MG63 (cell line): ENCODE results near the gene TMEM176B. TPM values are rescaled to one million over a fixed set of nuclear protein-coding genes. Genes with fewer than 3 reads are reported as not detected.

Experiments
- DNase-seq: peaks from one replicate; pipeline ENCODE4 v3.0.0-alpha.2; 2020
- H3K27me3 ChIP-seq: fragments of 250-450 bp; sonication (Bioruptor Pico); 2 replicates; pipeline ENCODE4 v1.5.1; 2020; ENCODE audit warnings: mild to moderate bottlenecking, moderate library complexity
- H3K36me3 ChIP-seq: fragments of 250-450 bp; sonication (Bioruptor Pico); 2 replicates; pipeline ENCODE4 v1.5.1; 2020; ENCODE audit warnings: mild to moderate bottlenecking, moderate library complexity
- H3K4me3 ChIP-seq: fragments of 250-450 bp; sonication (Bioruptor Pico); 2 replicates; pipeline ENCODE4 v1.5.1; 2020; ENCODE audit warnings: mild to moderate bottlenecking, moderate library complexity
- H3K9me3 ChIP-seq: fragments of 250-450 bp; sonication (Bioruptor Pico); 2 replicates; pipeline ENCODE4 v1.5.1; 2020; ENCODE audit warnings: mild to moderate bottlenecking, moderate library complexity
- total RNA-seq: library from RNA; depleted of rRNA; stranded (reverse); fragments of >200 nt; shearing (Covaris generic); gene quantifications from 2 replicates; pipeline ENCODE4 v1.2.3, GENCODE V29; 2014; ENCODE audit warnings: low replicate concordance

Gene TMEM176B
- total RNA-seq, 1 experiment from 2014 or later, result 0.23 TPM

DNA sequence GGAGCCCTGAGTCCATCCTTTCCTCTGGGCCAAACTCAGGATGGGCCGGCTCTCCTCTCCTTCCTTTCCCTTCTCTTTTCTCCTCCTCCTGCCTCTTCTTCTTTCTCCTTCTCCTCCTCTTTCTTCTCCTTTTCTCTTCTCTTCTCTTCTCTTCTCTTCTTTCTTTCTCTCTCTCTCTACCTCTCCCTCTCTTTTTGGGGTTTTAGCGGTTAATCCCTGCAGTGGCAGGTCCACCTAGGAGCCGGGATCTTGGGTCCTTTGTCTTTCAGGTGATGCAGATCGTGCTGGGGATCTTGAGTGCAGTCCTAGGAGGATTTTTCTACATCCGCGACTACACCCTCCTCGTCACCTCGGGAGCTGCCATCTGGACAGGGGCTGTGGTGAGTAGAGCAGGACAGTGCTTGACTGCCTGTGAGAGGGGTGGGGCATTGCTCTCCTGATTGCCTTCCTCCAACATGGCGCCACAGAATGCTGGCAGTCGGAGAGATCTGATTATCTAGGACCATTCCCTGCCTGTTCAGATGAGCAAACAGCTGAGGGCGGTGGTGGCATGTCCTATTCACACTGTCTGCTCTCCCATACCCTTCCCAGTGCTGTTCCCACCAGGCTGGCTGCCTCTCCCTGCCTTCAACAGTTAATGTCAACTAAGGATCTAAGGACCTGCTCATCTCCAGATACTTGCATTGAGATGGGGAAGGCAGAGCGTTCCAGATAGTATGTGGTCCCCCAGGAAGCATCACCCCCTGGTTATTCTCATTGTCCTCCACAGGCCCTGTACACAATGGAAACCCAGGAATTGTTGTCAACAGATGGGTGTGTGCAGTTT is 2.0 kb upstream of the TMEM176B start:
- H3K4me3 ChIP-seq, result no peak overlapping the region
- no peak for DNase-seq
- no peaks in the 10 kb centered on the region for H3K36me3 ChIP-seq
- H3K27me3 ChIP-seq, result no peaks in the 10 kb centered on the region
- no peaks in the 10 kb centered on the region for H3K9me3 ChIP-seq

DNA sequence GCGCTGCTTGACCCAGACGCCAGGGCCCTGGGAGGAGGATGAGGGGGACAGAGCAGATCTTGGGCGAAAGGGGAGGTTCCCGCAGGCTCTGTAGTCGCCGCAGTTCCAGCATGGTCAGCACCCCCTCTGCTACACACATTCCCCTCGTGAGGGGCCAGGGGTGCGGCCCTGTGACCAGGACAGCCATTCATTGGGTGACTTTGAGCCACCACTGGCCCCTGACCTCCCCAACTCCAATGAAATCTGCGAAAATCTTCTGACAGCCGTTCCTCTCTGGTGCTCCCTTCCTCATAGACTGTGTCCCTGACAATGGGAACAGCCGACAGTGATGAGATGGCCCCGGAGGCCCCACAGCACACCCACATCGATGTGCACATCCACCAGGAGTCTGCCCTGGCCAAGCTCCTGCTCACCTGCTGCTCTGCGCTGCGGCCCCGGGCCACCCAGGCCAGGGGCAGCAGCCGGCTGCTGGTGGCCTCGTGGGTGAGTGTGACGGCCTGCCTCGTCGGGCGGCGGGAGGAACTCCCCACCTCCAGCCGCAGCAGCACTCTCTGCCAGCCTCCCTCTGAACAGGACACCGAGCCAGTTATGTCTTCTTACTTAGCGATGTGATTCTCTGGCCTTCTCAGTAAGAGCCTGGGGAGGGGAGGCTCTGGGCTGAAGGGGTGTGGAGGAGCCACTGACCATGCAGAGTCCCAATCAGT is 1.2 kb upstream of the TMEM176B start:
- no peaks in the 10 kb centered on the region for H3K36me3 ChIP-seq
- no peaks in the 10 kb centered on the region for H3K27me3 ChIP-seq
- no peaks in the 10 kb centered on the region for H3K9me3 ChIP-seq
- H3K4me3 ChIP-seq, result no peak overlapping the region
- DNase-seq, result no peak

DNA sequence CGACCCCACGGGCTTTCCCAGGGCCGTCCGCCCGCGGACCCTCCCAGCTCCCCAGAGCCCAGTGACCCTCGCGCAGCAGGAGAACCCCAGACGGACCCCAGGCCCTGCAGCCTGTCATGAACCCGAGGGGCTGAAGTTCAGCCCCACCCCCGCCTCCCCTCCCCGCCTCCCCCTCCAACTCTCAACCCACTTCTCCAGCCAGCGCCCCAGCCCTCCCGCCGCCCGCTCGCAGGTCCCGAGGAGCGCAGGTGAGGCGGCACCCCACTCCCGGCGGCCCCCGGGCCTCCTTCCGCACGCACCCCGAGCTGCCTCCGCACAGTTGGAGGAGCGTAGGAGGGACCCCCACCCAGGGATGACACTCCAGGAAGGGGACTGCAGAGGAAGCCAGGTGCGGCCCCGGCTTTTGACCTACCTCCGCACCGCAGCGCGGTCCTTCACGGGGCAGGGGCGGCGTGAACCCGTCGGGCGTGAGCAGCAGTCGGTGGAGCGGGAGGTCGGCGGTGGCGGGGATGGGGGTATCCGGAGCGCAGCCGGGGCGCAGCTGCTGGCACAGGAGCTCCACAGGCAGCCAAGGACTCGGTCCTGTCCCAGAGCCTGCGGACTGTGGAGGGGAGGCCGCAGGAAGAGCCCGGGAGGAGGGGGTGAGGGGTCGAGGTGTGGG is 547 bp upstream of the TMEM176B start, which contains the start of gene TMEM176A:
TSS of gene TMEM176A (plus strand) at position 189 of the 661 bp plus-strand sequence. CDS start 782 bp downstream, outside the sequence.
- H3K27me3 ChIP-seq, result no peaks in the 10 kb centered on the region
- H3K36me3 ChIP-seq, result no peaks in the 10 kb centered on the region
- no peaks in the 10 kb centered on the region for H3K9me3 ChIP-seq
- no peak for DNase-seq
- no peak within 1 kb of the TSS for H3K4me3 ChIP-seq

DNA sequence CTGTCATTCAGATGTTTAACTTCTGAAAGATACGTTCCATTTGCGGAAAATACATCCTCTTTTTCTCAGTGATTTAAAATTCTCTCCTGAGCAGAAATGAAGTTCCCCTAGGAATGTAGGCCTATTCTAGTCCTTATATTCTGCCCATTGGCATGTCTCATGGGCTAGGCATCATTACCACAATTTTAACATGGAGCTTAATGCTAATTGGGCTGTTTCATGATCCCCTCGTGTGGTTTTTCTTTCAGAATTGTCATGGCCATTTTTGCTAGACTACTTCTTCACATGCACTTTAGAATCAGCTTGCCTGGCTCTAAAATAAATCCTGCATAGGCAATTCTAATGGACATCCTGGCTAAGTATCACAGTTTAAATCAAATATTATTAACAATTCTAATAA is 1.0 kb downstream of the TMEM176B start:
- no peak for DNase-seq
- no peaks in the 10 kb centered on the region for H3K9me3 ChIP-seq
- H3K36me3 ChIP-seq, result no peaks in the 10 kb centered on the region
- H3K4me3 ChIP-seq, result no peak overlapping the region
- H3K27me3 ChIP-seq, result no peaks in the 10 kb centered on the region

DNA sequence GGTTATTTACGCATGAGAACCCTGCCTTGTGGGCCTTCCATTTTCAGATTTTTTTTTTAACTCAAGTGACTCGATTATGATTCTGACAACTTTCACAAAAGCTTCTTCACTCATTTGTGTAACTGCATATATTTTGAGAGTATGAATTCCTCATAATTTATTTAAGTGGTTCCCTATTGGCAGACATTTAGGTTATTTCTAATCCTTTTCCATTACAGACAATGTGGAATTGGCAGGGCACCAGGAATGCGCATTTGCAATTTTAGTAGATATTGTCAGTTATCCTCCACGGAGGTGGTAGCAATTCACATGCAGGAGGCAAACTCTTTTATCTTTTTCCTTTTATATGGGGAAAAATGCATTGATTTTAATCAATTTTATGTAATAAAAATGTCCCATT is 2.5 kb downstream of the TMEM176B start:
- DNase-seq, result no peak
- Histone ChIP-seq H3K9me3 (no peaks in the 10 kb centered on the region), H3K27me3 (no peaks in the 10 kb centered on the region)

DNA sequence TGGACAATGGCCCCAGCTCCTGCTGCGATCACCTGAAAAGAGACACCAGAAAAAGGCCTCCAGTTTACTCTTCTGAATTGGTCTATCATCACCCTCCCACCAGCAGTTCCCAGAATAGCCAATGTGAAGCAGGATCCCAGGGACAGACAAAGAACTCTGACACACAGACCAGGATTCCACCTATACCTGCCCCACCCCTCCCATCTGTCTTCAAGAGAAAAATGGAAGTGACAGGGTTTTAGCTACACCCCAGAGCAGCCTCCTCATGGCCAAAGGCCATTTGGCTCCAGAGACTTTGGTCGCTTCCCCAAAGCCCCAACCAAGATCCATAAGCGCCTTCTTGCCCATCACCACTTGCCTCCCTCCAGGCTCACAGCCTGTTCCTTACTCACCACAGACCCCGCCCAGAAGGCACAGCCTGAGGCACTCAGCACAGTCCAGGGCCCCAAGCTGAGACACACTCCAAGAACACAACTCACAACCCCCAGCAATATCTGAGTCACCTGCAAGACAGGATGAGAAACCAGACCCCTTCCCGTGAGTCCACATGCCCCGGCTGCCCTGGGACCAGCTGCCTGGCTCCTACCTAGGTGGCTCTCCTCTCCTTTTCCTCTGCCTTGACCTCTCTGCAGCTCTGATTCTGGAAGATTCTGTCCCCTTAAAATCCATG is 6.5 kb downstream of the TMEM176B start:
- Histone ChIP-seq H3K9me3 (no peaks in the 10 kb centered on the region), H3K27me3 (no peaks in the 10 kb centered on the region), H3K4me3 (no peak overlapping the region), H3K36me3 (no peaks in the 10 kb centered on the region)
- DNase-seq, result peak; percentile 37

More for the DNA sequence above, 2.5 kb downstream of the TMEM176B start:
- no peak overlapping the region for H3K4me3 ChIP-seq
- no peaks in the 10 kb centered on the region for H3K36me3 ChIP-seq

DNA sequence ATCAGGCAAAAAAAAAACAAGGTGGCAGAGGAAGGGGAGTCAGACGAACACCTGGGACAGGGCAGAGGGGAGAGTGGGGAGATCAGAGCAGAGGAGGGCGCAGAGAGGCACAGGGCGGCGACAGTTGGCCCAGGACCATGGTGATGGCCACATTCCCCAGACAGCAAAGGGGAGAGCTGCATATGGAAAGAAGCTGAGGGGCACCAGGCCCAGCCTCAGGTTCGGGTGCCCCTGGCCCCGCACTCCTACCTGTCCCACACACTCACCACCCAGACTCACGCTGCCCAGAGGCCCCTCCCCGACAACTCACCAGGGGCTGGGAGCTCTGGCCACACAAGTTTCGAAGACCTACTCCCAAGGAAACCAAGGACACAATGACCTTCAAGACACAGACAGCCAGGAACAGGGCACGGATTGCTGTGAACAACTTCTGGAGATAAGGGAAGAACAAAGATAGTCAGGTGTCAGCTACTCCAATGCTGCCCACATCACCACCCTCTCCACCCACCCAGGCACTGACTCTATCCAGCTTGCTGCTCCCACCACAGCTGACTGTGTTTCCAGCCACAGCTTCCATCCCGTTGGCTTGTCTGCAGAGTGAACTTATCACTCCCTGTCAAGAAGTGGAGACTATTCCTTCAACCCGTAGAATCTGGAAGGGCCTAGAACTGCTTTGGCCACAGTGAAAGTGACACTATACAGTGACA is 8.3 kb downstream of the TMEM176B start:
- Histone ChIP-seq H3K36me3 (no peaks in the 10 kb centered on the region), H3K9me3 (no peaks in the 10 kb centered on the region), H3K4me3 (no peak overlapping the region), H3K27me3 (no peaks in the 10 kb centered on the region)
- DNase-seq, result no peak

DNA sequence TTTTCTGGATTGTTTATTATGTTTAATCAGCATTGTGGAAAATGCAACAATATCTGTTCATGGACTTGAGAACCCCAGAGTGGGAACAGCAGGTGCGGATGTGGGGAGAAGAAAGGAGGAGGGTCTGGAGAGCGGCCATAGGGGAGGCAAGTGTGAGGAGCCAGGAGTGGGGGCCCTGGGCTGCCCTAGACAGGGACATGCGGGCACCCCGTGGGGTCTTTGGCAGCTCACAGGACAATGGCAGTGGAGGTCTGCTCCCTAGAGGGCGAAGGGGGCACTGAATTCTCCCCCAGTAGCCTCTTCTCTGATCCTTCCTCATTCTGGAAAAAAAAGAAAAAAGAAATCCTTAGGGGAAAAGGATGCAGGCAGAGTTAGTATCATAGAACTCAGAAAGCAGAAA is 8.9 kb downstream of the TMEM176B start:
- Histone ChIP-seq H3K4me3 (no peak overlapping the region), H3K27me3 (no peaks in the 10 kb centered on the region), H3K36me3 (no peaks in the 10 kb centered on the region), H3K9me3 (no peaks in the 10 kb centered on the region)
- no peak for DNase-seq

DNA sequence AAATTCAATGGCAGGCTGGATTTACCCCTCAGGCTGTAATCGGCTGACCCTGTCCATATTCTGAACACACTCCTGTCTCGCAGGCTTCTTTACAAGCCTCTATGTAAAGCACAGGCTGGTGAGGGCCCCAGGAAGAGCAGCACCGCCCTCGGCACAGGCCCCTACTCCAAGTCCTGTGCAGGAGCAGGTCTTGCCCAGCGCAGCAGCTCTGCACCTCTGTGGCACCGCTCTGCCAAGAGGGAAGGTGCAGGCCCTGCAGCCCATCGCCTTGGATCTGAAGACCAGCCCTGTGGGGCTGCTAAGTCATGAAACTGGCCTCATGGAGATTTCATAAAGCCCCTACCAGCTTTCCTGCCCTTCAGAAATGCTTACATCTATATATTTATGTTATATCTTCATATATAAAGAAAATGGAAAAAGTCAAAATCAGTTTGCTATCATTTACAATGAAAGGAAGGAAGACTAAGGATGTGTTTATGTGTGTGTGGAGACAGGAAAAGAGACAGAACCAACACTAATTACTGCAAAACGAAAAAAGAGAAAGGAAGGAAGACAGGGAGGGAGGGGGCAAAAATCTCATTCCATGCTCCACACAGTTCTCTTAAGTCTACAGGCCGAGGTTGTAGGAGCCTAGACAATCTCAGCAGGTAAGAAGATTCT is 9.6 kb downstream of the TMEM176B start:
- no peak overlapping the region for H3K4me3 ChIP-seq
- H3K36me3 ChIP-seq, result no peaks in the 10 kb centered on the region
- no peaks in the 10 kb centered on the region for H3K9me3 ChIP-seq
- DNase-seq, result no peak
- no peaks in the 10 kb centered on the region for H3K27me3 ChIP-seq

DNA sequence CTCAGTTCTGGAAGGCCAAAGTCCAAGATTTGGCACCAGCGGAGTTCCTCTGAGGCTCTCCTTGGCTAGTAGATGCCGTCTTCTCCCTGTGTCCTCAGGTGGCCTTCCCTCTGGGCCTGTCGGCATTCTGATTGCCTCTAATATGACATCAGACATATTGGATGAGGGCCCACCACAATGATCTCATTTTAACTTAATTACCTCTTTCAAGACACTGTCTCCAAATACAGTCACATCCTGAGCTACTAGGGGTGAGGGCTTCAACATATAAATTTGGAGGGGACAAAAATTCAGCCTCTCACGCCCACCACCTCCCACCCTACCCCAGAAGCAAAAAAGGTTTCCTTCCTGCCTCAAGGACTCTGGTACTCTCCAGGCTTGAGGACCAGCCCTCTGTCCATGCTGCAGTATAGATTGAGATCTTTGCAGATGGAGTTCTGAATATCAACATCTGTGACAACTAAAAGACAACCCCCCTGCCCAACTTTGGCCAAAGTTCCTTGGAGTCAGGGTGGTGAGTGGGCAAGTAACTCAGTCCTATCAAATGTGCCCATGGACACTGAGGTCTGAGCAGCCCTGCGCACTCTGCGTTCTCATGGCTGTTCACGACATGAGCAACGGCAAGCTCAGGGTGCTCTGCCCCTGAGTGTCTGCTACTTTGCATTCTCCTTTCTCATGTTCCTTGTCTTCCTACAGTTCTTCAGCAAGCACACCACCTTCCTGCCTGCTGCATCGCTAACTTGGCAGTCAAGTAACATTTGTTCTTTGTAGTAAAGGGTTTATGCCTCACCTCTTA is 11.5 kb downstream of the TMEM176B start:
- H3K36me3 ChIP-seq, result no peaks in the 10 kb centered on the region
- H3K4me3 ChIP-seq, result no peak overlapping the region
- H3K9me3 ChIP-seq, result no peaks in the 10 kb centered on the region
- H3K27me3 ChIP-seq, result no peaks in the 10 kb centered on the region
- DNase-seq, result peak; percentile 61

DNA sequence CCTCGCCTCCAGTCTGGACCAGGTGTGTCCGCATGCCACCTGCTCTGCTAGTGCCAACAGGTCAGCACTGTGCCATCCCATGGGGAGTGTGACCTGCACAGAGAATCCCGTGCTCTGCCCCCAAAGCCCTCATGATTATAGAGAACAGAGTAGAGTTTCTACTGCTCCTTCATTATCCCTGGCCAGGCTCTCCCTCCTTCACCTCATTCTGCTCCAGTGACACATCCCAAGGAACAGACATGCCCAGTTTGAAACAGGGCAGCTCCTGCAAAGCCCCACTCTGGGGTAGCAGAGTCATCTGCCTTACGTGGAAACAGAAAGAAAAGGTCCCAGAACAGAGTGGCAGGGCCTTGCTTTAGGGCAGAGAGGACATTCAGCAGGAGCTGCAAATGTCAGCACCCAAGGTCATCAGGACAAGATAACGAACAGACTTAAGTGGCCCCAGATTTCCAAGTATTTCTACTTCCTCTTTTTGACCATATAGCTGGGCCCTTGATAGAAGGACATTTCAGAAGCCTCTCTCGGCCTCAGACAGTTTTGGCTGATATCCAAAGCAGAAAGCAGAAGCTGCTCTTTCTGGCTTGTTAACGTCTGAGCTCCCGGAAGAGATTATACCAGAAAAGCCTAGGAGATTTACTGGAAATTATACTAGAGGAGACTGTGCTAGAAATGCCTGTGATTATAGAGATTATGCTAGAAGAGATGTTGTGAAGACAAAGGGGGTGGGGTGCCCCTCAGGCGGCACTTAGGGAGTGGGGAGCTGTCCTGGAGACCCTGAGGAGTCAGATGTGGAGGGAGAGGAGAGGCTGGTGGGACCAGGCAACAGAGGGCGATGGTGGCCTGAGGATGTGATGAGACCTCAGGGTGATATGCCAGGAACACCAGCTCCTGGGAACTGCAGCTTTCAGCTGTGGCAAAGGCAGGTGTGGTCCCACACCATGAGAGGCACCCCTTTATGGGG is 12.6 kb downstream of the TMEM176B start:
- no peaks in the 10 kb centered on the region for H3K9me3 ChIP-seq
- no peaks in the 10 kb centered on the region for H3K27me3 ChIP-seq

DNA sequence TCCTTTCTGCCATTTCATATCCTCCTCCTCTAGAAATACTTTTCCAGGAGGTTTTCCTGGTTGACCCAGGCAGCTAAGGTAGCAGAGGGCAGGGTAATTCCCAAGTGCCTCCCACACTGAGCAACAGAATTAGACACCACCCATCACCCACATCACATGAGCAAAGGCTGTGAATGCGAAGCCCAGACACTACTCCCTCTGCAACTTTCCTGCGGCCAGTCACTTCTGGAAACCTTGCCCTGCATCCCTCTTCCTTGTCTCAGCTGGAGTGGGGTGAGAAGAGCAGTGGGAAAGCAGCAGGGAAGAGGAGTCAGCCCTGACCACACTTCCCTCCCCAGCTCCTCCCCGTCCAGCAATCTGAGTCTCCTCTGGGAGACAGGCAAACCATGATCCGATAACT is 15.2 kb downstream of the TMEM176B start:
- Histone ChIP-seq H3K4me3 (no peak overlapping the region), H3K36me3 (no peaks in the 10 kb centered on the region), H3K27me3 (no peaks in the 10 kb centered on the region), H3K9me3 (no peaks in the 10 kb centered on the region)
- DNase-seq, result no peak

More for the DNA sequence above, 12.6 kb downstream of the TMEM176B start:
- no peaks in the 10 kb centered on the region for H3K36me3 ChIP-seq
- no peak overlapping the region for H3K4me3 ChIP-seq
- no peak for DNase-seq

DNA sequence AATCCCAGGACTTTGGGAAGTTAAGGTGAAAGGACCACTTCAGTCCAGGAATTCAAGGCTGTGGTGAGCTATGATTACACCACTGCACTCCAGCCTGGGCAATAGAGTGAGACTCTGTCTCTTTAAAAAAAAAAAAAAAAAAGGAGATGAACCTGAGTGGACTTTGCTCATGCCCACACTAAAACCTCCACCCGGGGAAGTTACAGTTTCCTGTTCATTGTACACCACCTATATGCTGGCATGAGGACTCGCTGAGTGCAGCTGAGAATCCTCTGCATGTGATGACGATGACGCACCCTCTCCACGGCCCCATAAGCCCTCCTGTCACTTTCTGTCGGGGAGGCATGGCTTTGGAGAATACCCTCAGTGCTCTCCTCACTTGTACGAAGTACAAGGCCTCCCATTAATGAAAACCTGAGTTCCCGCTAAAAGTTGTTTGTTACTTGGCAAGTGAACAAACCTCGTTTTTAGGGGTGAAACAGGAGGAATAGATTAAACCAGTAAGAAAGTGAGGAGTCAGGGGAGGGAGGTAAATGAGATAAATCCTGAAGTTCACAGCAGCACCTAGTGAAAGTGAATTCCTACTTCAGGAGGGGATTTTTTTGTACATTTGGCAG is 15.9 kb downstream of the TMEM176B start:
- Histone ChIP-seq H3K36me3 (no peaks in the 10 kb centered on the region), H3K27me3 (no peaks in the 10 kb centered on the region), H3K9me3 (no peaks in the 10 kb centered on the region), H3K4me3 (no peak overlapping the region)
- DNase-seq, result no peak

DNA sequence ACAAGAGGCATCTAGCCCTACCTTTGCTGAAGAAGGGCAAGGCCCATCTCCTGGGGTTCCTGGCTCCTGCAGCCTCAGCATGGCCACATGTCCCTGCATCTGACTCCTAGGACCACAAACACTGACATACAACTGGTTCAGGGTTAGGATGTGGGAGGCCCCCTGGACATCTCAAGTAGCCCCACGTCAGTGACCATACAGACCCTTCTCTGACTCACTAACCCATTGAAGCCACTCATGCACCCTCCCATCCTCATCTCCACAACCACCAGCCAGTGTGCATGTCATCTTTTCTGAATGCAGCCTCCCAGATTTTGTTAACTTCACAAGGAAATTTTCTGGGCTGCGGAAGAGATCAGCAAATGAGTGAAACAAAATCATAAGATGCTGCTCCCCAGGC is 18.2 kb downstream of the TMEM176B start:
- Histone ChIP-seq H3K4me3 (no peak overlapping the region), H3K27me3 (no peaks in the 10 kb centered on the region), H3K36me3 (no peaks in the 10 kb centered on the region), H3K9me3 (no peaks in the 10 kb centered on the region)
- DNase-seq, result no peak
